Erythroblast (primary cell): Measurements from ENCODE around the gene SLC44A1.

Experiments used
- GATA1 ChIP-seq: IDR thresholded peaks from 2 replicates; pipeline ENCODE4 v1.6.1; 2011; ENCODE audit warnings: low read depth, mild to moderate bottlenecking, control low read depth, low read length, moderate library complexity
- POLR2A ChIP-seq: IDR thresholded peaks from 2 replicates; pipeline ENCODE4 v1.6.1; 2011; ENCODE audit warnings: mild to moderate bottlenecking, low read length

GRCh38 chr9:105396901-105397300 lies 152.4 kb downstream of the SLC44A1 start:
- no peak for TF ChIP-seq POLR2A
- no peak for TF ChIP-seq GATA1
